IPS-11a (cell line): ENCODE measurements around the gene MAP3K10.

Experiments
- H3K4me3 ChIP-seq: one replicate; pipeline ENCODE4 v1.5.1; 2013; ENCODE audit warnings: low read depth, low read length, control low read depth

MAP3K10 gene

DNA sequence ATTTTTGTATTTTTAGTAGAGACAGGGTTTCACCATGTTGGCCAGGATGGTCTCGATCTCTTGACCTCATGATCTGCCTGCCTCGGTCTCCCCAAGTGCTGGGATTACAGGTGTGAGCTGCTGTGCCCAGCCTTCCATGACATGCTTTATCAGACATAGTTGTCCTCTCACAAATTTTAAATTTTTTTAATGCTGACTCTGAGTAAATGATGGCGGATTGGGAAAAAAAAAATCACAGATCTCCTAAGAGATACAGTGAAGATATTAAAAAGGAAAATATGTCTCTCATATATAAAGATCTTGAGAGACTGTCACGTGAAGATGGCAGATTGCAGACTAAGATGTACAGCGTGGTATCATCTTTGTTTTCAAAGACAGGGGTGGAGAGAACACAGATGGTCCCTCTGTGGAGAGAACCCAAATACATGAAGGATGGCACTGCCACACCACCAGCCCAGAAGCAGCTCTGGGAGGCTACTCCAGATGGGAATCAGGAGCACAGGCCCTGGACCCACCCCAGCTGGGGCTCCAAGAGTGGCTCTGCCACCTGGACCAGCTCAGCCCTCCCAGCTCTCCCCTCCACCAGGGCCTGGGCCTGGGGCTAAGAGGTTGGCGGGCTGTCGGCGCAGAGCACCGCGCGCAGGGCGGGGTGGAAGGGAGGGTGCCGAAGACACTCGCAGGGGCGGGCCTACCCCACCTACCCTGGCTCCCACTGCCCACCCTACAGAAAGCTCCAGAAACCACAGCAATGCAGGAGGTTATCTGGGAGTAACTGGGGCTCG, 55.3 kb downstream of the MAP3K10 start:
- no peak overlapping the region for H3K4me3 ChIP-seq

DNA sequence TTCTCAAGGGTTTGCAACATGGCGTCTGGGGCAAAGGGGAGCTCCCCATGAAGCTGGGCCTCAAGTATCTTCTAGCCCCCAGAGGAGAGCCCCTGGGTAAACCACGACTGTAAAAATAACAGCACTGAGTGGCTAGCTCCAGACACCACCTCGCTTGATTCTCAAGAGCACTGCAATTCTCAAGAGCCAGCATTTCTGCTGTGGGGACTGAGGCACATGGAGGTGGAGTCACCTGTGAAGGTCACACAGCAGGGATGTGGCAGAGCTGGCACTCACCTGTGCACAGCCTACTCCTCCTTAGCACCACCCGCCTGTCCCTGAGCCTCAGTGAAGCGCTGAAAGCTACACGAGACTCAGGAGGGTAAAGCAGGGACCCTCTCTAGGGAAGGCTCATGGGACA, 56.0 kb downstream of the MAP3K10 start:
- no peak overlapping the region for H3K4me3 ChIP-seq

DNA sequence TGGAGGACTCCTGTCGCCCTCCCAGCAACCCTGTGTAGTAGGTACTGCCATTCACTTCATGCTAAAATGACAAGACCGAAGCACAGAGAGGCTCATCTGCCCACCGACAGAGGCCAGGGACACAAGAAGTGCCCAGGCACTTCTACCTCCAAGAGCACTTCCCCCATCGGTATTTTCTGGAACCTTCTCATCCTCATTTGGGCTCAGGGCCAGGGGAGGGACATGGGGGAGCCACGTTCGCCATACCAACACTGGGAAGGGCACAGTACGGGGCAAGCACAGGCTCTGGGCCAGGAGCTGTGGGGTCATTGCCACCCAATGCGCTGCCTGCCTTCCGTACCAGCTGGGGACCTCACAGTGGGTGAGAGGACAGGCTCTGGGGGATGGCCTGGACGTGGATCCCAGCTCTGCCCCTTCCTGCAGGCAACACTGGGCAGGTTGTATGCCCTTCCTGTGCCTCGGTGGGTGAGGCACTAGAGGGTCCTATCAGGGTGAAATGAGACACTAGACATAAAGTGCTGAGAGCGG, 56.6 kb downstream of the MAP3K10 start:
- no peak overlapping the region for H3K4me3 ChIP-seq

DNA sequence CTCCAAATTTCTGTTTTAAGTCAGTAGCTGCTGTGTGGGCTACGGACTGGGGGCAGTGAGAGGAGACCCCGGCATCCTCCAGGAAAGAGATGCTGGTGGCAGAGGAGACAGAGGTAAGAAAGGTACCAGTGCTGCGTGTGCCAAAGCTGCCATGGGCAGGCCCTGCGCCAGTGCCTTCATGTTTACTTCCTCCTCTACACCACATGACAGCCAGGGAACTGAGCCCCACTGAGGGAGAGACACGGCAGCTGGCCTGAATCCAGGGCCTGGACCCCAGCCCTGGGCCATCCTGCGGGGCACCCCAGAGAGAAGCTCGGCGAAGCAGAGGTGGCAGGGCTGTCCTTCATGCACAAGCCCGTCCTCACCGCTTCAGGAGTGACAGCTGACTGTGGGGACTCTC, 58.0 kb downstream of the MAP3K10 start:
- H3K4me3 ChIP-seq = no peak overlapping the region

DNA sequence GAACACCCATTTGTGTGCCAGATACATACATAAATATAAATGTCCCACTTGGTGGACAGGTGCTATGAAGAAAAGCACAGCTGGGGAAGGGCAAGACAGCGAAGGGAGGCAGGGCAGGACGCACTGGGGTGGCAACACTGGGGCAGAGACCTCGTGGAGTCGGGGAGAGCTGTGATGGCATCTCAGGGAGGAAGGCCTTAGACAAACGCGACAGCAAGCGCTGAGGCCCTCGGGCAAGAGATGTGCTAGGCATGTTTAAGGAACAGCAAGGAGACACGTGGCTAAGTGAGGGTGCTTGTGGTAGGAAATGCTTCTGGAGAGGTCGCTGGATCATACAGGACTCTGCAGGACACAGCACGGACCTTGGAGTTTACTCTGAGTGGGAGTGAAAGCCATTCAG, 58.6 kb downstream of the MAP3K10 start:
- no peak overlapping the region for H3K4me3 ChIP-seq

DNA sequence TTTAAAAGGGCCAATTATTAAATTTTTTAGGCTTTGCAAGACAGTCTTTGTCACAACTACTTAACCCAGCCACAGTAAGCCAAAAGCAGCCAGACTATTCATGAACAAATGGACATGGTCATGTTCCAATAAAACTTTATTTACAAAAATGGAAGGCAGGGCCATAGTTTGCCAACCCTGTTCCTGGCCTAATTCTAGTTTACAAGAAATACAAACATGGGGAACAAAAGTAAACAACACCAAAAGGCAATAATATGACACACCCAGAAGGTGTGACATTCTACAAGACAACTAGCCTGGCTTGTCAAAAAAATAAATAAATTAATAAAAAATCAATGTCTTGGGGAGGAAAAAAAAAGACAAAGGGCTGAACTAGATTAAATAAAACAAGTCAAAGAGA, 60.0 kb downstream of the MAP3K10 start:
- no peak overlapping the region for H3K4me3 ChIP-seq

DNA sequence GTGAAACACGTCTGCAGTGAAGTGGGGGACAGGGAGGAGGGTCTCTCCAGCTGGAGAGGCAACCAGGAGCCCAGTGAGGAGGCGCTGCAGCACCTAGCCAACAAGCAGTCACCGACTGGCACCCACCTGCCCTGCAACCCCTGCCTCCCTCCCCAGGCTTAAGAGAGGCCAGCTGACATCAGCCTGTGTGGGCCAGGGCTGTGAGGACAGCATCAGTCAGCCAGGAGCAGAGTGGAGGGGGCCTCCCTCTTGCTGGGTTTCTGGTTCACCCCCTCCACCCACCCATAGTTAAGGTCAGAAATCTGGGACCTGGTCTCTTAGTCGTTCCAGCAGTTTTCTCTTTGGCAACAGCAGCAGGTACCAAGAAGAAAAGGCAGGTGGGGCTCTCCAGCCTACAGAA, 60.8 kb downstream of the MAP3K10 start:
- no peak overlapping the region for H3K4me3 ChIP-seq

DNA sequence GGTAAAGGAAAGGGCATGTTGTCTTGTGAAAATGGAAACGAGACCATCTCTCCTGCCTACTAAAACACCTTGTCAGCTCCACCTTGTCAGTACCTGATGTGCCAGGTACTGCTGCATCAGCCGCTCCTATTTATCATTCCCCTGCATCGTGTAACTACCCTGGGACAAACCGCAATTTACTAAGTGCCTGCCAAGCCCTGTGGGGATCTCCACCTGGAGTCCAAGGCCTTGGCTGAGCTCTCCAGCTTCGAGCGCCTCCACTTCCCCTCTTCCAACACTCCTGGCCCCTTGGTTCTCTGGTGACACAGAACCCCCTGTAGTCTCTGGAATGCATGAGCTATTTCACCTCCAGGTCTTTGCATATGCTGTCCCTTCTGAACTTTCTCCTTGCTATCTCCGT, 61.2 kb downstream of the MAP3K10 start:
- no peak overlapping the region for H3K4me3 ChIP-seq

DNA sequence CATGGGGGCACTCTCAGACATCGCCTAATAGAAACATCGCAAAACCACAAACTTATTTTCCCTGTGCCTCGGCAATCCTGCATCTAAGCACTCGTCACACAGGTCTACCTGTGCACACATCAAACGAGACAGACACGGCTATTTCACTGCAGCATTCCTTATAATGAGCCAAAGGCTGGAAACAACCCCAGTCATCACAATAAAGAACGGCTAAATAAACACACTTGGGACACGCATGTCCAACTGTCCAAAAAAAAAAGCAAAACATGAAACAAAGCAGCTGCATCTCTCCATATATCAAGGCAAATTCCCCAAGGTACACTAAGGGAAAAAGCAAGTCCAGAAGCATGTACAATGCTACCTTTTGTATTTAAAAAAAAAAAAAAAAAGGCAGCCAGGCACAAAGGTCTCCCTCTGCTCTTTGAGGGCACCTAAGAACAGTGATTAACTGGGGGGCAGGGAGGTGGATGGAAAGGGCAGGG, 62.4 kb downstream of the MAP3K10 start:
- H3K4me3 ChIP-seq = no peak overlapping the region

DNA sequence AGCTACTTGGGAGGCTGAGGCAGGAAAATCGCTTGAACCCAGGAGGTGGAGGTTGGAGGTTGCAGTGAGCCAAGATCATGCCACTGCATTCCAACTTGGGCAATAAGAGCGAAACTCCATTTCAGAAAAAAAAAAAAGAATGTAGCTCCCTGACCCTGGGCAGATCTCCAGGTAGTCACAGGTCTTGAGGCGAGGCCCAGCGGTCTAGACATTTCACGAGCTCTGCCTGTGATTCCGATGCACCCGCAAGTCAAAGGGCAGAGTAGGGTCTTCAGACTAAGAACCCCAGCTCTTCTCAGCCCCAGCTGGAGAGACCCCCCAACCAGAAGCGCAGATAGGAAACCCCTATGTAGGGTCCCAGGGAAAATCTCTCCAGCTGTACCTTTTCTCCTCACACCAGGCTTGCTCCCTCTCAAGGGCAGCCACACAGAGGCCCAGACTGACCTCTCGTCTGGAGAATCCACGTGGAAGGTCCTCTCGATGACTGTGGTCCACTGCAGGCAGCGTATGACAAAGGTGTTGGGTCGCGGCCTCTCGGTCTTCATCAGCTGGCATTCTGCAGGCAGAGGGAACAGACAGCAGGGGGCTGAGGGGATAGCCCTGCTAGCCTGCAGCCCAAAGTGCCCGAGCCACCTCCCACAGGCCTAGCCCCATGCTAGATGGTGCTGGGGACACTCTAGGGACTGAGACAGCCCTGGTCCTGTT, 63.6 kb downstream of the MAP3K10 start:
- no peak overlapping the region for H3K4me3 ChIP-seq

DNA sequence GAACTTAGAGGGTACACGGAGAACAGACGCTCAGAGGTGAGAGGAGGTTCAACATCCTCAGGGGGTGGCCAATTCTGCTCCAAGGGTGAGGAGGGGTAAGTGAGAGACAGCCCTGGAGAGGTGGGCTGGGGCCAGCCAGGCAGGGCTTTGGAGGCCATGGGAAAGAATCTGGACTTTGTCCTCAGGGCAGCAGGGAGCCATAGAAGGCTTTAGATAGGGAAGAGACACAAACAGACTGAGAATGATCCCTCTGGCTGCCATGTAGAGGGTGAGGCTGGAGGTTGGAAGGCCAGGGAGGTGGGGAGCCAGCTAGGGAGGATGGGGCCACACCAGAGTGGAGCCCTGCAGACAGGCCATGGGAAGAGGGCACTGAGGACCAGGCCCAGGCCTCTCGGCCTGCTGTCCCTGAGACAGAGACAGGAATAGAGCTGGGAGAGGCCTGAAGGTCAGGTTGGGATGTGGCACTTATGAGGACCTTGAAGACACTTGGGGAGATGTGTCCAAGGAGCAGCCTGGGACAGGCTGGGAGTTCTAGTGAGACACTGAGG, 64.5 kb downstream of the MAP3K10 start:
- H3K4me3 ChIP-seq = no peak overlapping the region

DNA sequence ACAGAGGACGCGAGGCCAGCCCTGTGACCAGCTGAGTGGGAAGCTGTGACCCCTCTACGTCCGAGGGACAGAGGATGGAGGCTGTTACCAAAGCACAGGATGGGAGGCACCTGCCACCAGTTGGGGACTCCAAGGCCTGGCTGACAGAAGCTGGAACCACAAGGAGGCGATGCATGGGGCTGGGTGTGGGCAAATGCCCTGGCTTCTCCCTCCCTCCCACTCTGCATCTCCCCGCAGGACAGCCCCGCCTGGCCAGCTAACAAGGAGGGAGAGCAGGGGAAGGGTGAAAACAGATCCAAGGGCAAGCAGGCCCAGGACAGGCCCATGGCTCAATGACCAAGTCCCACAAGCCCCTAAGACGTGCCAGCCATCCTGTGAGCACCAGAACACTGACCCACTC, 65.3 kb downstream of the MAP3K10 start:
- no peak overlapping the region for H3K4me3 ChIP-seq

DNA sequence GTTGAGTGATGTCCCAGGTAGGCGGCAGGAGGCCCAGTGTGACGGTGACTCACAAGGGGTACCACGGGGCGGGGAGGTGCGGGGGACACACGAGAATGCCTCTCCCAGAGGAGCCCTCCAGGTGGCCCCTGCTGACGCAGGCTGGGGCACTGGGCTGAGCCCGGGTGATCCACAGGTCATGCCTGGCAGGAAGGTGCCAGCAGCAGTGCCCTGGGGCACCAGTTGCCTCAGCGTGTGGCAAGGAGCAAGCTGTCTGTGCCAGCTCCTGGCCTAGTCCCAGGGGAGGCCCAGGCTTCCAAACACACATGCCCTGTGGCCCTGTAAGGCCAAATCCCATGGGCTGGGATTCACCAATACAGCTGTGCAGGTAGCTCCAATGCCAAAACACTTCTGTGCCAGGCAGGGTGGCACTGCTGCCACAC, 65.9 kb downstream of the MAP3K10 start:
- H3K4me3 ChIP-seq = no peak overlapping the region

DNA sequence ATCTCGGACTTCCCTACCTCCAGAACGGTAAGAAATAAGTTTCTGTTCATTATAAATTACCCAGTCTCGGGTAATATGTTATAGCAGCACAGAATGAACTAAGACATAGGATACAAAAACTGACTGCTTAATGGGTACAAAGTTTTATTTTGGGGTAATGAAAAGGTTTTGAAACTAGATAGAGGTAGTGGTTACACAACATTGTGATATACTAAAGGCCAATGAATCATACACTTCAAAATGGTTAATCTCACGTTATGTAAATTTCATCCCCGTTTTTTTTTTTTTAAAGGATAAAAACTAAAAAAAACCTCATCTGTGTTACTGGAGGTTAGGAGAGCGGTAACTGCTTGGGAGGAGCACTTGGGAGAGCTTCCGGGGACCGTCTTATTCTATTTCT, 70.4 kb downstream of the MAP3K10 start:
- H3K4me3 ChIP-seq = no peak overlapping the region

DNA sequence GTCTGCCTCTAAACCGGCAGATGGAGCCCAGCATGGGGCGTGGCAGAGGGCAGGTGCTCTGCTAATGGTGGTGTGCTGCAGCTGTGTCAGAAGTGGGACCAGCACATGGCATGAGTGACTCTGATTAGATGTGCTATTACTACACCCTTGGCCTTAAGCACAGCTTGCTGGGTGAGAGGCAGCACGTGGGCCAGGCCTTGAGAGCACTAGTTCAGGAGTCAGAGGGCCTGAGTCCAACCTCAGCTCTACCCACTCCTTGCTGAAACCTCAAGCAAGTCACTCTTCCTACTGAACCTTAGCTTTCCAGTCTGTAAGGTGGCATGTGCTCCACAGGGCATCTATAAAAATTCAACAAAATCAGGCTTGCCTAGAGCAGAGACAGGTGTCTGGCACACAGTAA, 71.2 kb downstream of the MAP3K10 start:
- no peak overlapping the region for H3K4me3 ChIP-seq

DNA sequence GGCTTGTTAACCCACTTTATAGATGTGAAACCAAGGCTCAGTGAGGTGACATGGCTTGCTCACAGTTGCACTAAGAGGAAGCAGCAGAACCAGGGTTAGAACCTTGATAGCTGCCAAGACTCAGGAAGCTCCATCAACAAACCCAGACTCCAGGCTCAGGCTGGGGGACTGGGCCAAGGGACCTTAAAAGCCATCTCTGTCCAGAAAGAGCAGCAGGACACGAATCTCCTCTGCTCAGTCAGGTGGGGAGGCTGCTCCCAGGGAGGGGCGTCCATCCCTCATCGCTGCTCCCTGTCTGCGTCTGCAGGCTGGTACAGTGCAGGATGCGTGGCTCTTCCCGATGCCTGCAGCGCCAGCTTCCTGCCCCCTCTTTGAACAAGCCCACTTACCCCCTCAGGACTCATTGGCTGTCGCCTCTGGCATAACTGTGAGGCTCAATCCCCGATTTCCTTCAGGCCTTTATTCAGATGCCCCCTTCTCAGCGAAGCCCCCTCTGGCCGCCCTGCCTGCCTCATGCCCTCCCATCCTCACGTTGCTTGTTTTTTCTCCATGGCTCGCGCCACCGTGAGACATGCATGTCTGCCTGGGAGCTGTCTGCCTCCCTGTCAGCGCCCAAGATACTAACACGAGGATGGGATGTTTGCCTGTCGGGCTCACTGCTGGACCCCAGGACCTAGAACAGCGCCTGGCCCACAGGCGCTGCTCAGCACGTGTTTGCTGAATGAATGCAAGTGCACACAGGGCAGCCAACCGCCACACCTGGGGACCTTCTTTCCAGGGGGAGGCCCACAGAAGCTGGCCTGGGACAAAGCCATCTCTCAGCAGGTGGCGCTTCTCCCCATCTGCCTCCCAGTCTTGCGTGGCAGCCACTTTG, 72.5 kb downstream of the MAP3K10 start:
- no peak overlapping the region for H3K4me3 ChIP-seq

DNA sequence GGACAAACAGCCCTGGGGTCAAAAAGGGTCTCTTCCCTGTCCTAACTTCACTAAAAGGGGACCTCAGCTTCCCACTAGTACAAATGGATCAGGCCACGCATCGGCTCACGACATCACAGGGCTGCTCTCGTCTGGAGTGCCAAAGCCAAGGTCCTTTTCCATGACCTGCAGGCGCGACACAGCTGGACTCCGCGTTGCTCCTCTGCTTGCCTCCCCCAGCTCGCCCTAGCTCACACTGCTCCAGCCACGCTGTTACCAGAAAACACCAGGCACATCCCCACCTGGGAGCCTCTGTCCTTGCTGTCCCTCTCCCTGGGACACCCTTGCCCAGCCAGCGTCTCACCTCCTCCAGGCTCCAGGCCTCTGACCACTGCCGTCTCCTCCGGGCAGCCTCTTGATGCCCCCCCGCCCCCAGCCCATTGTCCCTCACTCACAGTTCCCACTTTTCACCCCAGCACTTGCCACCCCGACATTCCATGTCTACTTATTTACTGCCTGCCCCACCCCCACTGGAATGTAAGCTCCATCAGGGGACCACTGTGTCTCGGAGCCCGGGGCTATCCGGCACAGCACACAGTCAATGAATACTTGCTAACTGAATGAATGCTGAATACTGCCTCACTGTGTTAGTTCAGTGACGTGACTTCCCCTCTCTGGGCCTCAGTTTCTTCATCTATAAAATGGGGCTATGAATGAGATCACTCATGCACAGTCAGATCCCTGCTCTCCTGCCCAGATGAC, 73.3 kb downstream of the MAP3K10 start:
- no peak overlapping the region for H3K4me3 ChIP-seq
